GM10266 (cell line): ENCODE data around the gene WRAP73.

Source experiments
- DNase-seq: peaks from one replicate; pipeline ENCODE4 v3.0.0; 2012; ENCODE audit errors: extremely low spot score
- TF ChIP-seq, protein P1 (sequence below): IDR thresholded peaks from 2 replicates; pipeline ENCODE4 v1.5.1; 2012; ENCODE audit warnings: mild to moderate bottlenecking, low read depth; ENCODE audit not compliant: control insufficient read depth, insufficient read depth; ENCODE audit errors: missing control alignments

WRAP73 gene

DNA sequence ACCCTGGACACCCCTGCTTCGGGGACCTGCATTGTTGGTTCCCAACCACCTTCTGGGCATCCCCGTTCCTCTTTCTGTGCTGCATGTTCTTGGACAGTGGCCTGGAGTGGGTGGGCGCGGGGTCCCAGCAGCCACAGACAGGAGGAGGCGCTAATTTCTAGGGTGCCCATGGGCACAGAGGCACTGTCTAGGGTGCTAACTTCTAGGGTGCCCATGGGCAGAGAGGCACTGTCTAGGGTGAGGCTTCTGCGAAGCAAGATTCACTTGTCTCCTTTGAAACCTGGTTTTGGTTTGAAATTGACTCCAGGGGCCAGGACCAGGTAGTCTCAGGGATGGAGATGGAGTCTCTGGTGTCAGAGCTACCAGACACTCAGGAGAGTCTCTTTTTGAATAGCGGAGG lies 37.8 kb downstream of the WRAP73 start:
- TF ChIP-seq, protein P1, sequence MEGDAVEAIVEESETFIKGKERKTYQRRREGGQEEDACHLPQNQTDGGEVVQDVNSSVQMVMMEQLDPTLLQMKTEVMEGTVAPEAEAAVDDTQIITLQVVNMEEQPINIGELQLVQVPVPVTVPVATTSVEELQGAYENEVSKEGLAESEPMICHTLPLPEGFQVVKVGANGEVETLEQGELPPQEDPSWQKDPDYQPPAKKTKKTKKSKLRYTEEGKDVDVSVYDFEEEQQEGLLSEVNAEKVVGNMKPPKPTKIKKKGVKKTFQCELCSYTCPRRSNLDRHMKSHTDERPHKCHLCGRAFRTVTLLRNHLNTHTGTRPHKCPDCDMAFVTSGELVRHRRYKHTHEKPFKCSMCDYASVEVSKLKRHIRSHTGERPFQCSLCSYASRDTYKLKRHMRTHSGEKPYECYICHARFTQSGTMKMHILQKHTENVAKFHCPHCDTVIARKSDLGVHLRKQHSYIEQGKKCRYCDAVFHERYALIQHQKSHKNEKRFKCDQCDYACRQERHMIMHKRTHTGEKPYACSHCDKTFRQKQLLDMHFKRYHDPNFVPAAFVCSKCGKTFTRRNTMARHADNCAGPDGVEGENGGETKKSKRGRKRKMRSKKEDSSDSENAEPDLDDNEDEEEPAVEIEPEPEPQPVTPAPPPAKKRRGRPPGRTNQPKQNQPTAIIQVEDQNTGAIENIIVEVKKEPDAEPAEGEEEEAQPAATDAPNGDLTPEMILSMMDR: no peak
- no peak for DNase-seq

DNA sequence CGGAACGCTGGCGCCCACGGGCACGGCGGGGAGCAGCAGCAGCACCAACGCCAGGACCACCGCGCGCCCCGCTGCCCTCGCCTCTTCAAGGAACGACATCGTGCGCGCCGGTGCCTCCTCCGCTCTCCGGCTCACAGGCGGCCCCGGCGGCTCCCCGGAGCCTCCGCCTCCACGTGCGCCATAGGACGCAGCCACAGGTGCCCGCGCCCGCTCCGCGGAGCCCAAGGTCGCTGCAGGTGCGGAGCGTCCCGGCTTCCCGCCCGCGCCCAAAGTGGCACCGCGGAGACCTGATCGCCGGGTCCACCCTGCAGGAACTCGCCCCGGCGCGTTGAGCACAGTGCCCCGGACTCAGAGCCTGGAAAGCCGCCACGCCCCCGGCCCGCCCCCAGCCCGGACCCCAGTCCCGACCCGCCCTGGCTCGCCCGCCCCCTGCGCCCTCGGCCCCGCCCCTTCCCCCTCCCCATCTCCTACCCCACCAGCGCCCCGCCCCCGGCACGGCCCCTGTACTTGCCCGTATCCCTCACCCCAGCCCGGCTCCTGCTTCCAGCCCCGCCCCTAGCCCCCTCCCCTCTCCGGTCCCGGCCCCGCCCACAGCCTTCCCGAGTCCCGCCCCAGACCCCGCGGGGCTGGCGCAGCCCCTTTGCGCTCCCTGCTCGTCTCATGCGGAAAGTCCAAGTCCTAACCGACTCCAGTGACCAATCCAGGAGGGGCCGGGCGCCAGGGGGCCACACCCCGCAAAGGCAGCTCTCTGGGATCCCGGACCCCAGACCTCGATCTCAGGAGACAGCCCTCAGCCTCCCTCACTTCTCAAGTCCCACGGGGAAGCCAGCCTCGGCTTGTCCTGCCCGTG lies 38.5 kb downstream of the WRAP73 start, which contains the start of gene MEGF6:
MEGF6 (minus strand) TSS at position 339 of the 850 bp plus-strand sequence; CDS start at position 99, 240 bp downstream.
- peak; percentile 79 for DNase-seq
- TF ChIP-seq, protein P1: no peak

DNA sequence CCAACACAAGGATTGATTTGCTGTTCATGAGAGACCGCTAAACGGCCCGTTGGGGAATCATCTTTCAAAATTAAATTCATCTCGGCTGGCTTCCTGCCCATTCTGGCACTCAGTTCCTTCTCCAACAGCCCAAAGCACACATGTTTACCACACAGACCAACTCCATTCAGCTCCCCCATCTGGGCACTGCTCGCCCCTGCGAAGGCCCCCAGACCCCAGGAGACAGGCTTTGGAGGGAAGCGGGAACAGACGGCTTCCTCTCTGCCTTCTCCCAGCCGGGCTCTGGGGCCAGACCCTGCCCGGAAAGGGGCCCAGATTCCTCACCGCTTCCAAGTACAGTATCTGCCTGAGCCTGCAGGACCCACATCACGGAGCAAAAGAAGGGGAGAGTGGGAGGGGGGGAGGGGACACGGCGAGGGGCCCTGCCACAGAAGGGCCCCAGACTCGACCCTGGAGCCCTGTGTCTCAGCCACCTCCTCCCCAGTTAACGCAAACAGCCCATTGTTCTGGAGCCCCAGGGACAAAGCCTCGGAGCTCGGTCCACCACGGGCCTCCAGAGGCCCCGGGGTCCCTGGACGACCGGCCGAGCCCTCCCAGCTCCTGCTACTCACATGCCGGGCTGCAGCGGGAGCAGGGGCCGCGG lies 39.3 kb downstream of the WRAP73 start:
- TF ChIP-seq, protein P1: no peak
- no peak for DNase-seq

DNA sequence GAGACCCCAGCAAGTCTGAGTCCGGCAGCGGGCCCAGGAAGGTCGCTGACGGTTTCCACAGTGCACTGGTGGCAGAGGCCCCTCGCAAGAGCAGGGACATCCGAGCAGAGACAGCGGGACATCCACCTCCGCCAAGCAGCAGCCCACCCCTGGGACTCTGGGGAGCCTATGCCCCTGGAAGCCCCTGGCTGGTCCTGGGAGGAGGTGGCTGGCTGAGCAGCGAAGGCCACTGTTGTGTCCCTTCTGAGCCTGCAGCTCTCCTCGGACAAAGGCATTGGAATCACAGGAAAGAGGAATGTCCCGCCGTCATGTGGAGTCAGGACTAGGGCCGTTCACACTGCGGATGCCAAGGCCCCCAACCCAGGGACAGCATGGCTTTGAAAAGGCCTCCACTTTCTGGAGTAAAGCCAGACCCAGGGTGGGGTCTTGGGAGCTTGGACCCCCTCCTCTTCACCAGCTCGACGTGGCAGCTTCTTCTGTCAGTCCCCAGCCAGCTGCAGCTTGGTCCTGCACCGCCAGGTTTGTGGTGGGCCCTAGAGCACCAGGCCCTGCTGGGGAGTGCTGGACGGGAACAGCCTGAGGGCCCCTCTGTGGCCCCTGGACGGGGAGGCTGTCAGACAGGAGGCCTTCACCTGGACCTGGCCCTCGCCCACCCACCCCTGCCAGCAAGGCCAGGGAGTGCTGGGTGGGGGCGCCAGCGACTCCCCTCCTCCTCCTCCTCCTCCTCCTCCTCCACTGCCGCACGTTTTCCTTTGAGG lies 40.0 kb downstream of the WRAP73 start:
- TF ChIP-seq, protein P1: no peak
- no peak for DNase-seq

DNA sequence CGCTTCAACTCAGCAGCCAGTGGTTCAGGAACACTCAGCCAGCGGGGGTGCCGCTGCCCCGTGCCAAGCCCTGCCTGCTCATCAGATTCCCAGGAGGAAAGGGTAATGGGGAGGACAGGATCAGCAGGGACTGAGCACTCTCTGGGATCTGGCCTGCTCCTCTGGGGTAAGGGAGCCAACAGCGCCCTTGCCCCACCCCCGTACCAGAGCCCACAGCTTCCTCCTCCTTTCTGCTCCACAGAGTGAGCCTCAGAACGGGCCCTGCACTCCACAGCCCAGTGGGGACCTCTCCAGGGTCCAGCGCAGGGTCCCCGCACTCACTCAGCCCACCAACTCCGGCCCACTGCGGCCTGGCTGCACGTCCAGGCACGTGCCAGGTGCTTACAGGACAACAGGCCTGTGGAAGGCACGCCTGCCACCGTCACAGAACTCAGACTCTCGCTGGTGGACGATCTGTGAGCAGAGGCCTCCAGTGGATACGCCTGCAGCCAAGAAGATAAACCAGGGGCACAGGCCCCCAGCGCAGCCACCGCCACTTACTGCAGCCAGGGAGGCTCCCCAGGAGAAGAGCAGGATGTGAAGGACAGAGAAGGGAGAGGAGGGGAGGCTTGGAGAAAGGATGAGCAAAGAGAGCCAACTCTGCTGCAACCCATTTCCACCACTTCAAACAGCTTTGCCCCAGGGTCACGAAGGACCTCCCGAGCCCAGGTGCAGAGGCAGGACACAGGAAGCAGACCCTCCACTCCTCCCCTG lies 40.7 kb downstream of the WRAP73 start:
- TF ChIP-seq, protein P1: no peak
- no peak for DNase-seq

DNA sequence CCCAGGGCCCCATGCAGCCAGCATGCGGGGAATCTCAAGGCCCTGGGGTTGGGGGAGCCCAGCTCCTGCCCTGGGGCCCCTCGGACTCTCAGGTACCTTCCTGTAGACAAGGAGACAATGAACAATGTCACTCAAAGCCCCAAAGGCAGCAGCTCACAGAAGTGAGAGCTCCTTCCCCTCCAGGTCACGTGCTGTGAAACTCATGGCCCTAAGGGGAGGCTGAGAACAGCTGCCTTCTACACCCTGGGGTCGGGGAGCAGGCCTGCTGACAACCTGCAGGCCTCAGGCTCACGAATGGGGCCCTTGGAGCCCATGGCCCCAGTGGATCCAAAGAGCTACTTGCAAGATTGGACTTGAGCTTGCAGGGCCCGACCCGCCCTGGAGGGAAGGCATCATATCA lies 41.7 kb downstream of the WRAP73 start:
- TF ChIP-seq, protein P1: no peak
- no peak for DNase-seq
